GM12873 (cell line): ENCODE measurements around the gene ETV3.
A peak's percentile ranks its signal among the peaks of the same experiment; 100 is the strongest.

Experiments
- TF ChIP-seq, protein P1 (sequence below): IDR thresholded peaks from 2 replicates; pipeline ENCODE4 v1.5.1; 2012; ENCODE audit warnings: low read depth, mild to moderate bottlenecking, moderate library complexity, low read length, control low read depth; ENCODE audit not compliant: insufficient read depth; ENCODE audit errors: missing control alignments

Gene ETV3

GRCh38 chr1:157092831-157093230, 45.4 kb downstream of the ETV3 start:
- TF ChIP-seq, protein P1, sequence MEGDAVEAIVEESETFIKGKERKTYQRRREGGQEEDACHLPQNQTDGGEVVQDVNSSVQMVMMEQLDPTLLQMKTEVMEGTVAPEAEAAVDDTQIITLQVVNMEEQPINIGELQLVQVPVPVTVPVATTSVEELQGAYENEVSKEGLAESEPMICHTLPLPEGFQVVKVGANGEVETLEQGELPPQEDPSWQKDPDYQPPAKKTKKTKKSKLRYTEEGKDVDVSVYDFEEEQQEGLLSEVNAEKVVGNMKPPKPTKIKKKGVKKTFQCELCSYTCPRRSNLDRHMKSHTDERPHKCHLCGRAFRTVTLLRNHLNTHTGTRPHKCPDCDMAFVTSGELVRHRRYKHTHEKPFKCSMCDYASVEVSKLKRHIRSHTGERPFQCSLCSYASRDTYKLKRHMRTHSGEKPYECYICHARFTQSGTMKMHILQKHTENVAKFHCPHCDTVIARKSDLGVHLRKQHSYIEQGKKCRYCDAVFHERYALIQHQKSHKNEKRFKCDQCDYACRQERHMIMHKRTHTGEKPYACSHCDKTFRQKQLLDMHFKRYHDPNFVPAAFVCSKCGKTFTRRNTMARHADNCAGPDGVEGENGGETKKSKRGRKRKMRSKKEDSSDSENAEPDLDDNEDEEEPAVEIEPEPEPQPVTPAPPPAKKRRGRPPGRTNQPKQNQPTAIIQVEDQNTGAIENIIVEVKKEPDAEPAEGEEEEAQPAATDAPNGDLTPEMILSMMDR = no peak

DNA sequence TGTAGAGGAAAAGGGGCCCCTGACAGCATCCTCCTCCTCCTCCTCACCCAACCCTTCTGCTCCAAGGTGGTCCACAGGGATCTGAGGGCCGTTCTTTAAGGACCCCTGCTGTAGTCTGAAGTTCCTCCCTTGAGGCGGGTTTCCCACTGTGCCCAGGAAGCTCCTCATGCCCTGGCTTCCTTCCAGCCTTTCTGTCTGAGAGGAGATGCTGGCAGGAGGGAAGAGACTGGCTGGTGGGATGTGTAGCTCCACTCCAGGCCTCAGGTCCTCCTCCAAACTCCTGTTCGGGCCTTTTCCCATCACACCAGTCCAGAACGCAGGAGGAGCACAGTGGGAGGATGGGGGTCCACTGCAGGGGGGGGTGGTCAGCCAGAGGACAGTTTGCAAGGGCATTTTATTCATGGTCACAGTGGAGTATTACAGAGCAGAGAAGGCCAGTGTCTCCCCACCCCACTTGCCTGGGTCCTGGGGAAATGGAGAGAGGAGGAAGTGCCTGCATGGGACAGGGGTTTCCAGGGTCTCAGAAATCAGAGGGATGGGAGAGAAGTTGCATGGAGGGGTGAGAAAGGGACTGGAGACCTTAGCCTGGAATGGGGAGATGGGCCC, 46.4 kb downstream of the ETV3 start:
- TF ChIP-seq, protein P1 = no peak

DNA sequence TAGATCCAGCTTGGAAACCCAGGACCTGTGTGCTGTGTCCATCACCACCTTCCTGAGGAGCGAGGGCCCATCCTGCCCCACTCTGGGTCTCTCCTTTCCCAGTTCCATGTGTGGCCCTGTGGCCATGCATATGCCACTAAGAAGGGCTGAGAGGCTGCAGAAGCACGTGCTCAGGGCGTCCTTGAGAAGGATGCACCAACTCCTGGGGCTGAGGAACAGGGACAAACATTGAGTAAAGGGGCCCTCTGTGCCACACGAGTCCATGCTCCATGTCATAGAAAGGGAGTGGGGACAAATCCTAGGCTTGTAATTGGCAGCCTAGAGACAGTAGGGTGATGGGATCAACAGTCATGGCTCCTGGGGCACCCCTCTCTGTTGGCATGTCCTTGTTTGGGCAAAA, 47.0 kb downstream of the ETV3 start:
- TF ChIP-seq, protein P1 = no peak

DNA sequence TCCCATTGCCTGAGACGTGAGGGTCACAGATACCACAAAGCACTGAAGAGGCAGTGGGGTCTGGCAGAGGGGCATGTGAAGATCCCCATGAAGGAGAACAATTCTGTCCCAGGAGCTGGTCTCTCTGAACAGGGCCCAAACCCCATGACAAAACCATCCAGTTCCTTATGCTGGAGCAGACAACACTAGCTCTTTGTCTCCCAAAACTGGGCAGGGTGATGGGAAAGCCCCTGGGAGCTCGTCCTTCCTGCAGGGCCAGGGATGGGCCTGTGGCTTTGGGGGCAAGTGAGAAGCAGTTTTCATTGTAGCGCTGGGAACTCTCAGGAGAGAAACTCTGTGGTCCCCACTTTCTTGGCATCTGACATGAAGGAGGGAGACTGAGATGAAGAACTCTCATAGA, 47.4 kb downstream of the ETV3 start:
- TF ChIP-seq, protein P1 = no peak

- TF ChIP-seq, protein P1 = peak; percentile 95
Observed at GRCh38 chr1:157090196-157090647, 48.0 kb downstream of the ETV3 start.

GRCh38 chr1:157089789-157090188, 48.4 kb downstream of the ETV3 start:
- TF ChIP-seq, protein P1 = no peak

DNA sequence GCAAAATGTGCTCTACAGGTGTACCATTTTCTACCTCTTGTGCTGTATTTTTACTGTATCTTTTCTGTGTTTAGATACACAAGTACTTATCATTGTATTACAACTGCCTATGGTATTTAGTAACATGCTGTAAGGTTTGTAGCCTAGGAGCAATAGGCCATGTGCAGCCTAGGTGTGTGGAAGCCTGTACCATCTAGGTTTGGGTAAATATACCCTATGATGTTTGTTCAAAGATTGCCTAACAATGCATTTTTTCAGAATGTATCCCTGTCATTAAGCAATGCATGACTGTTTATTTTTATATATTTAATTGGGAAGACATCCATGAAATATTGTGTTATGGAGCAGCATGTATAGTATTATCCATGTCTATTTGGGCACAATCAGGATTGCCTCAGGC, 49.6 kb downstream of the ETV3 start:
- TF ChIP-seq, protein P1 = no peak

DNA sequence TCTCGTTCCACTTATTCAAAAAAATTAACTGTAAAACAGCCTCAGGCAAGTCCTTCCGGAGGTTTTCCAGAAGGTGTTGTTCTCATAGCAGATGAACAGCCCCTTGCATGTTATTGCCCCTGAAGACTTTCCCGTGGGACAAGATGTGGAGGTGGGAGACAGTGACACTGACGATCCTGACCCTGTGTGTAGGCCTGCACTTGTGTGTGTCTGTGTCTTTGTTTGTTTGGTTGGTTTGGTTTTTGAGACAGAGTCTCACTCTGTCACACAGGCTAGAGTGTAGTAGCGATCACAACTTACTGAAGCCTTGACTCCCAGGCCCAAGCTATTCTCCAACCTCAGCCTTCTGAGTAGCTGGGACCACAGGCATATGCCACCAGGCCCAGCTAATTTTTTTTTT, 51.2 kb downstream of the ETV3 start:
- TF ChIP-seq, protein P1 = no peak
